Stimulated activated naive B cell treated with anti-CD40 and anti-IgM and Interleukin-4, amounts not matched to agents 10 μg/mL and 1 μg/mL and 100 μg/mL, for 72 hours (primary cell): ENCODE measurements around the gene PARVB.
A peak's percentile ranks its signal among the peaks of the same experiment; 100 is the strongest.
"Not testable (repeated sequence)": the region's sequence is repeated elsewhere in the genome, so short reads cannot be mapped to it uniquely, and the experiment has no call there.

Experiments
- ATAC-seq, 2 donors: fragments of 150-1000 bp; cut with Tn5 transposase; replicated peaks; 2 replicates each; pipeline ENCODE4 v1.10.0; 2021; ENCODE audit warnings: moderate library complexity in 1 of 2
- DNase-seq: peaks from one replicate; pipeline ENCODE4 v3.0.0; 2021
- H3K27ac Mint-ChIP-seq: one replicate; pipeline ENCODE4 v1.8.0; 2022; ENCODE audit warnings: mild to moderate bottlenecking, mixed read lengths
- H3K27me3 Mint-ChIP-seq, 2 donors: one replicate each; pipeline ENCODE4 v1.8.0; 2022; ENCODE audit warnings: mixed read lengths in 2 of 2
- H3K36me3 Mint-ChIP-seq, 2 donors: one replicate each; pipeline ENCODE4 v1.8.0; 2022; ENCODE audit warnings: mixed read lengths in 2 of 2, mild to moderate bottlenecking in 1 of 2
- H3K4me1 Mint-ChIP-seq, 2 donors: one replicate each; pipeline ENCODE4 v1.8.0; 2022; ENCODE audit warnings: mixed read lengths in 2 of 2, mild to moderate bottlenecking in 1 of 2
- H3K4me3 Mint-ChIP-seq, 2 donors: one replicate each; pipeline ENCODE4 v1.8.0; 2022; ENCODE audit warnings: mild to moderate bottlenecking in 2 of 2, mixed read lengths in 2 of 2, moderate library complexity in 1 of 2
- H3K9me3 Mint-ChIP-seq, 2 donors: one replicate each; pipeline ENCODE4 v1.8.0; 2022; ENCODE audit warnings: mixed read lengths in 2 of 2, mild to moderate bottlenecking in 1 of 2

PARVB gene

GRCh38 chr22:44098021-44098739 is 74.1 kb downstream of the PARVB start:
- Mint-ChIP-seq H3K27me3 (no peaks in the 10 kb centered on the region), H3K27ac (peak overlapping the region; percentile 60), H3K4me3 (no peak overlapping the region), H3K9me3 (no peaks in the 10 kb centered on the region), H3K4me1 (peaks cover 0 to 2% of the 10 kb centered on the region in 2 donors), H3K36me3 (peaks cover 47 to 71% of the 10 kb centered on the region in 2 donors)
- DNase-seq, result no peak
- no peak for ATAC-seq

GRCh38 chr22:44098966-44099530 is 74.9 kb downstream of the PARVB start:
- Mint-ChIP-seq H3K4me1 (no peaks in the 10 kb centered on the region), H3K4me3 (no peak overlapping the region), H3K9me3 (no peaks in the 10 kb centered on the region), H3K27me3 (no peaks in the 10 kb centered on the region), H3K27ac (no peak overlapping the region), H3K36me3 (peaks cover 52 to 71% of the 10 kb centered on the region in 2 donors)
- DNase-seq, result no peak
- ATAC-seq, result no peak

- Mint-ChIP-seq H3K4me1 (no peaks in the 10 kb centered on the region), H3K27ac (no peak overlapping the region), H3K9me3 (no peaks in the 10 kb centered on the region), H3K27me3 (no peaks in the 10 kb centered on the region), H3K36me3 (peaks cover 55 to 74% of the 10 kb centered on the region in 2 donors), H3K4me3 (no peak overlapping the region)
- ATAC-seq (no peak), DNase-seq (no peak)
Measured at GRCh38 chr22:44099696-44100095, 75.6 kb downstream of the PARVB start.

GRCh38 chr22:44100411-44100810 is 76.3 kb downstream of the PARVB start:
- DNase-seq (no peak), ATAC-seq (no peak)
- no peaks in the 10 kb centered on the region for H3K27me3 Mint-ChIP-seq
- no peak overlapping the region for H3K4me3 Mint-ChIP-seq
- H3K4me1 Mint-ChIP-seq, result no peaks in the 10 kb centered on the region
- H3K27ac Mint-ChIP-seq, result no peak overlapping the region
- no peaks in the 10 kb centered on the region for H3K9me3 Mint-ChIP-seq
- peaks cover 56 to 75% of the 10 kb centered on the region in 2 donors for H3K36me3 Mint-ChIP-seq

GRCh38 chr22:44102121-44102520 is 78.0 kb downstream of the PARVB start:
- no peak overlapping the region for H3K4me3 Mint-ChIP-seq
- no peak for ATAC-seq

GRCh38 chr22:44102856-44103255 is 78.8 kb downstream of the PARVB start:
- DNase-seq (no peak), ATAC-seq (no peak)
- H3K27ac Mint-ChIP-seq, result no peak overlapping the region
- H3K4me3 Mint-ChIP-seq, result no peak overlapping the region
- H3K4me1 Mint-ChIP-seq, result peaks cover 0 to under 1% of the 10 kb centered on the region in 2 donors
- no peaks in the 10 kb centered on the region for H3K9me3 Mint-ChIP-seq
- no peaks in the 10 kb centered on the region for H3K27me3 Mint-ChIP-seq
- peaks cover 59 to 79% of the 10 kb centered on the region in 2 donors for H3K36me3 Mint-ChIP-seq

More at GRCh38 chr22:44102121-44102520, 78.0 kb downstream of the PARVB start:
- H3K27ac Mint-ChIP-seq, result no peak overlapping the region
- H3K27me3 Mint-ChIP-seq, result no peaks in the 10 kb centered on the region
- H3K9me3 Mint-ChIP-seq, result no peaks in the 10 kb centered on the region
- DNase-seq, result no peak
- H3K4me1 Mint-ChIP-seq, result no peaks in the 10 kb centered on the region
- peaks cover 62 to 78% of the 10 kb centered on the region in 2 donors for H3K36me3 Mint-ChIP-seq

- DNase-seq (no peak), ATAC-seq (no peak)
- Mint-ChIP-seq H3K27me3 (no peaks in the 10 kb centered on the region), H3K4me3 (no peak overlapping the region), H3K4me1 (peaks cover 5 to 7% of the 10 kb centered on the region in 2 donors), H3K9me3 (no peaks in the 10 kb centered on the region), H3K36me3 (peaks cover 61 to 83% of the 10 kb centered on the region in 2 donors), H3K27ac (no peak overlapping the region)
Measured at GRCh38 chr22:44103735-44104480, 79.8 kb downstream of the PARVB start.

GRCh38 chr22:44107340-44107739 is 83.2 kb downstream of the PARVB start:
- no peak overlapping the region for H3K27ac Mint-ChIP-seq
- H3K4me1 Mint-ChIP-seq, result peaks cover 6 to 7% of the 10 kb centered on the region in 2 donors
- H3K4me3 Mint-ChIP-seq, result no peak overlapping the region
- ATAC-seq (no peak), DNase-seq (no peak)
- H3K36me3 Mint-ChIP-seq, result peaks cover 45 to 75% of the 10 kb centered on the region in 2 donors
- no peaks in the 10 kb centered on the region for H3K27me3 Mint-ChIP-seq
- H3K9me3 Mint-ChIP-seq, result no peaks in the 10 kb centered on the region

- no peaks in the 10 kb centered on the region for H3K9me3 Mint-ChIP-seq
- H3K36me3 Mint-ChIP-seq, result peaks cover 39 to 70% of the 10 kb centered on the region in 2 donors
- no peak for DNase-seq
- H3K27me3 Mint-ChIP-seq, result no peaks in the 10 kb centered on the region
- no peak for ATAC-seq
- H3K4me3 Mint-ChIP-seq, result no peak overlapping the region
- H3K4me1 Mint-ChIP-seq, result peaks cover 7 to 8% of the 10 kb centered on the region in 2 donors
- peak overlapping the region; percentile 51 for H3K27ac Mint-ChIP-seq
Measured at GRCh38 chr22:44108076-44108475, 84.0 kb downstream of the PARVB start.

- peaks cover 32 to 61% of the 10 kb centered on the region in 2 donors for H3K36me3 Mint-ChIP-seq
- ATAC-seq (peak in 1 of 2 donors; percentile 23), DNase-seq (no peak)
- H3K27ac Mint-ChIP-seq, result peak overlapping the region; percentile 37
- peaks cover 7 to 8% of the 10 kb centered on the region in 2 donors for H3K4me1 Mint-ChIP-seq
- no peaks in the 10 kb centered on the region for H3K9me3 Mint-ChIP-seq
- no peak overlapping the region for H3K4me3 Mint-ChIP-seq
- H3K27me3 Mint-ChIP-seq, result no peaks in the 10 kb centered on the region
Measured at GRCh38 chr22:44108806-44109385, 84.8 kb downstream of the PARVB start.

GRCh38 chr22:44109416-44109815 is 85.3 kb downstream of the PARVB start:
- DNase-seq (no peak), ATAC-seq (no peak)
- no peak overlapping the region for H3K4me3 Mint-ChIP-seq
- H3K27me3 Mint-ChIP-seq, result no peaks in the 10 kb centered on the region
- H3K36me3 Mint-ChIP-seq, result peaks cover 29 to 56% of the 10 kb centered on the region in 2 donors
- peaks cover 7 to 8% of the 10 kb centered on the region in 2 donors for H3K4me1 Mint-ChIP-seq
- H3K27ac Mint-ChIP-seq, result peak overlapping the region; percentile 37
- no peaks in the 10 kb centered on the region for H3K9me3 Mint-ChIP-seq

- not testable (repeated sequence) for H3K4me1 Mint-ChIP-seq, H3K4me3 Mint-ChIP-seq
Measured at GRCh38 chr22:44110656-44111055, 86.6 kb downstream of the PARVB start.

GRCh38 chr22:44111562-44112155 is 87.6 kb downstream of the PARVB start:
- Mint-ChIP-seq H3K27me3 (no peaks in the 10 kb centered on the region), H3K36me3 (peaks cover 26 to 44% of the 10 kb centered on the region in 2 donors)
- no peak for DNase-seq

More at GRCh38 chr22:44110656-44111055, 86.6 kb downstream of the PARVB start:
- DNase-seq, H3K27ac Mint-ChIP-seq, H3K27me3 Mint-ChIP-seq, H3K9me3 Mint-ChIP-seq, ATAC-seq: not testable (repeated sequence)
- H3K36me3 Mint-ChIP-seq, result peaks cover 20 to 45% of the 10 kb centered on the region in 2 donors

GRCh38 chr22:44112191-44112590 is 88.1 kb downstream of the PARVB start:
- Mint-ChIP-seq H3K27ac (peak overlapping the region; percentile 68), H3K36me3 (peaks cover 28 to 46% of the 10 kb centered on the region in 2 donors), H3K9me3 (no peaks in the 10 kb centered on the region), H3K4me1 (peaks cover 17 to 20% of the 10 kb centered on the region in 2 donors), H3K27me3 (no peaks in the 10 kb centered on the region), H3K4me3 (peak overlapping the region in 1 of 2 donors; percentile 33)
- ATAC-seq (no peak), DNase-seq (no peak)

More at GRCh38 chr22:44111562-44112155, 87.6 kb downstream of the PARVB start:
- no peak overlapping the region for H3K4me3 Mint-ChIP-seq
- no peak for ATAC-seq
- H3K27ac Mint-ChIP-seq, result peak overlapping the region; percentile 65
- no peaks in the 10 kb centered on the region for H3K9me3 Mint-ChIP-seq
- peaks cover 15 to 16% of the 10 kb centered on the region in 2 donors for H3K4me1 Mint-ChIP-seq
